ENCODE results near the gene TMEM242. TPM values are rescaled to one million over a fixed set of nuclear protein-coding genes. Genes with fewer than 3 reads are reported as not detected.

TMEM242 gene
- polyA plus RNA-seq, 1 donor from 2014 or later: 17.6 TPM

DNA sequence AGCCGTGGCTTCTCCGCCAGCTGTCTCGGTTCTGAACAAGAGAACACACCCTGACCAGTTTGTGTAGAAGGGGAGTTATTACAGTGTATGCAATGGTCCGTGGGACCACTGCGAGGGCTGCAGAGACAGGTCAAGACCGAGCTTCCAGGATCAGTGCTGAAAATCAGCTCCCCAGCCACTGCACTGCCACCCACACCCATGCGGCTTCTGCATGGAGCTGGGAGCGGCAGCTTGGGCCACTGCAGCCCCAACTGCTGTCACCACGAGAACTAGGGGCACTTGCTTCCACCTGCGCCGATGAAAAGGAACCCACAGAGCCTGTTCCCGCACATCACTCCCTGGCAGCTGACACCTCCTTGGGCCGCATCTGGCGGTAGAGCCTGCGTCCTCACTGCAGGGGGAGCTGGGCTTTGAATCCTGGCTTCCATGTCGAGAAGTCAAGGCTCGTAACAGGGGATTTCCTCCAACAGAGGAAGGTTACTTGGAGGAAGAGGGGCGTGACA is 56.2 kb downstream of the TMEM242 start:
- Histone ChIP-seq H3K27me3 (ENCODE audit: insufficient read depth, low read depth, low read length) (no peaks in the 10 kb centered on the region), H3K79me2 (replicated peaks; ENCODE audit: insufficient read depth, low read length) (no peaks in the 10 kb centered on the region), H3K27ac (ENCODE audit: low read length) (no peak overlapping the region), H4K20me1 (ENCODE audit: insufficient read depth) (no peaks in the 10 kb centered on the region), H3K9me3 (ENCODE audit: low read length) (no peaks in the 10 kb centered on the region), H3K4me2 (ENCODE audit: low read length) (no peak overlapping the region), H2AFZ (ENCODE audit: low read depth, low read length) (no peak overlapping the region), H3K4me3 (ENCODE audit: low read length) (no peak overlapping the region), H3K36me3 (ENCODE audit: insufficient read depth, low read length) (no peaks in the 10 kb centered on the region), H3K9ac (ENCODE audit: low read length) (no peak overlapping the region), H3F3A (ENCODE audit: insufficient read depth, low read length, poor library complexity, severe bottlenecking) (no peaks in the 10 kb centered on the region), H3K9me2 (ENCODE audit: insufficient read depth, low read length) (no peaks in the 10 kb centered on the region)
- TF ChIP-seq MXI1 (conservative IDR thresholded peaks at IDR 0.05; ENCODE audit: poor library complexity, severe bottlenecking) (no peak), POLR2AphosphoS5 (IDR thresholded peaks at IDR 0.05) (no peak), EP300 (conservative IDR thresholded peaks at IDR 0.05; ENCODE audit: poor library complexity, severe bottlenecking) (no peak), SMC3 (conservative IDR thresholded peaks at IDR 0.05; ENCODE audit: poor library complexity) (no peak), TAF1 (IDR thresholded peaks at IDR 0.05; ENCODE audit: low read depth) (no peak), RAD21 (conservative IDR thresholded peaks at IDR 0.05) (no peak), EZH2 (IDR thresholded peaks at IDR 0.05; ENCODE audit: borderline replicate concordance, insufficient read depth, low read length, poor library complexity, severe bottlenecking) (no peak)
- TF ChIP-seq, protein P1, sequence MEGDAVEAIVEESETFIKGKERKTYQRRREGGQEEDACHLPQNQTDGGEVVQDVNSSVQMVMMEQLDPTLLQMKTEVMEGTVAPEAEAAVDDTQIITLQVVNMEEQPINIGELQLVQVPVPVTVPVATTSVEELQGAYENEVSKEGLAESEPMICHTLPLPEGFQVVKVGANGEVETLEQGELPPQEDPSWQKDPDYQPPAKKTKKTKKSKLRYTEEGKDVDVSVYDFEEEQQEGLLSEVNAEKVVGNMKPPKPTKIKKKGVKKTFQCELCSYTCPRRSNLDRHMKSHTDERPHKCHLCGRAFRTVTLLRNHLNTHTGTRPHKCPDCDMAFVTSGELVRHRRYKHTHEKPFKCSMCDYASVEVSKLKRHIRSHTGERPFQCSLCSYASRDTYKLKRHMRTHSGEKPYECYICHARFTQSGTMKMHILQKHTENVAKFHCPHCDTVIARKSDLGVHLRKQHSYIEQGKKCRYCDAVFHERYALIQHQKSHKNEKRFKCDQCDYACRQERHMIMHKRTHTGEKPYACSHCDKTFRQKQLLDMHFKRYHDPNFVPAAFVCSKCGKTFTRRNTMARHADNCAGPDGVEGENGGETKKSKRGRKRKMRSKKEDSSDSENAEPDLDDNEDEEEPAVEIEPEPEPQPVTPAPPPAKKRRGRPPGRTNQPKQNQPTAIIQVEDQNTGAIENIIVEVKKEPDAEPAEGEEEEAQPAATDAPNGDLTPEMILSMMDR (IDR thresholded peaks at IDR 0.05; ENCODE audit: poor library complexity, severe bottlenecking): no peak
- TF ChIP-seq, protein P2, sequence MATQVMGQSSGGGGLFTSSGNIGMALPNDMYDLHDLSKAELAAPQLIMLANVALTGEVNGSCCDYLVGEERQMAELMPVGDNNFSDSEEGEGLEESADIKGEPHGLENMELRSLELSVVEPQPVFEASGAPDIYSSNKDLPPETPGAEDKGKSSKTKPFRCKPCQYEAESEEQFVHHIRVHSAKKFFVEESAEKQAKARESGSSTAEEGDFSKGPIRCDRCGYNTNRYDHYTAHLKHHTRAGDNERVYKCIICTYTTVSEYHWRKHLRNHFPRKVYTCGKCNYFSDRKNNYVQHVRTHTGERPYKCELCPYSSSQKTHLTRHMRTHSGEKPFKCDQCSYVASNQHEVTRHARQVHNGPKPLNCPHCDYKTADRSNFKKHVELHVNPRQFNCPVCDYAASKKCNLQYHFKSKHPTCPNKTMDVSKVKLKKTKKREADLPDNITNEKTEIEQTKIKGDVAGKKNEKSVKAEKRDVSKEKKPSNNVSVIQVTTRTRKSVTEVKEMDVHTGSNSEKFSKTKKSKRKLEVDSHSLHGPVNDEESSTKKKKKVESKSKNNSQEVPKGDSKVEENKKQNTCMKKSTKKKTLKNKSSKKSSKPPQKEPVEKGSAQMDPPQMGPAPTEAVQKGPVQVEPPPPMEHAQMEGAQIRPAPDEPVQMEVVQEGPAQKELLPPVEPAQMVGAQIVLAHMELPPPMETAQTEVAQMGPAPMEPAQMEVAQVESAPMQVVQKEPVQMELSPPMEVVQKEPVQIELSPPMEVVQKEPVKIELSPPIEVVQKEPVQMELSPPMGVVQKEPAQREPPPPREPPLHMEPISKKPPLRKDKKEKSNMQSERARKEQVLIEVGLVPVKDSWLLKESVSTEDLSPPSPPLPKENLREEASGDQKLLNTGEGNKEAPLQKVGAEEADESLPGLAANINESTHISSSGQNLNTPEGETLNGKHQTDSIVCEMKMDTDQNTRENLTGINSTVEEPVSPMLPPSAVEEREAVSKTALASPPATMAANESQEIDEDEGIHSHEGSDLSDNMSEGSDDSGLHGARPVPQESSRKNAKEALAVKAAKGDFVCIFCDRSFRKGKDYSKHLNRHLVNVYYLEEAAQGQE (IDR thresholded peaks at IDR 0.05; ENCODE audit: borderline replicate concordance): no peak

DNA sequence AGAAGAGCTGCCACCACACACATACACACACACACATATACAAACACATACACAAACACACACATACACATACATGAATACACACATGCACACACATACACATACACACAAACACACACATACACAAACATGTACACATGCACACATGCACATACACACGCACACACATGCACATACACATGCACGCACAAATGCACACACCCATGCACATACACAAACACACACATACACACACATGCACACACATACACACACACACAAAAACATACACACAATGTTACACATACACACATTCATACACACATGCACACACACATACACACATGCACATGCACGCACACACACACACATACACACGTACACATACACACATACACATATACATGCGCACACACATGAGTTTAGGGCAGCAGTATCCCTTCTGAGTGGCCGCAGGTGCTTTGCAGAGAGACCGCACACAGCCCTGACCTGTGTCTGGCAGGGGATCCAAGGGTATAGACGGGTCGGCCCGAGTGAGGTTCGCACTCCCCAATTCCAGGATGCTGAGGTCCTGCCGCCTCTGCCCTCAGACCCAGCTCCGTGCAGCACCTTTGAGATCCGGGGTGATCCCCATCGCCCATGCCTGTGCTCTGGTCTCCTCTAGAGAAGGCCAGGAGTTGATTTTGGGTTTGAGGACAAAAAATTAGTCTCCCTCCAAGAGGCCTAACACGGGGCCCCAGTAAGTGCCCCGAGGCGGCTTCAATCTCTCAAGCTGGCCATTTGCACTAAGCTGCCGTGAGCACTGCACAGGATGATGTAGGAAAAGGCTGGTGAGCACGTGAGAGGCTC is 56.8 kb downstream of the TMEM242 start:
- Histone ChIP-seq H3K79me2 (replicated peaks; ENCODE audit: insufficient read depth, low read length) (no peaks in the 10 kb centered on the region), H2AFZ (ENCODE audit: low read depth, low read length) (no peak overlapping the region), H3K4me3 (ENCODE audit: low read length) (no peak overlapping the region), H4K20me1 (ENCODE audit: insufficient read depth) (no peaks in the 10 kb centered on the region), H3F3A (ENCODE audit: insufficient read depth, low read length, poor library complexity, severe bottlenecking) (no peaks in the 10 kb centered on the region), H3K9me2 (ENCODE audit: insufficient read depth, low read length) (no peaks in the 10 kb centered on the region), H3K36me3 (ENCODE audit: insufficient read depth, low read length) (no peaks in the 10 kb centered on the region), H3K27me3 (ENCODE audit: insufficient read depth, low read depth, low read length) (no peaks in the 10 kb centered on the region), H3K9me3 (ENCODE audit: low read length) (no peaks in the 10 kb centered on the region), H3K27ac (ENCODE audit: low read length) (no peak overlapping the region), H3K9ac (ENCODE audit: low read length) (no peak overlapping the region), H3K4me2 (ENCODE audit: low read length) (no peak overlapping the region)
- TF ChIP-seq EZH2 (IDR thresholded peaks at IDR 0.05; ENCODE audit: borderline replicate concordance, insufficient read depth, low read length, poor library complexity, severe bottlenecking) (no peak), RAD21 (conservative IDR thresholded peaks at IDR 0.05) (no peak), EP300 (conservative IDR thresholded peaks at IDR 0.05; ENCODE audit: poor library complexity, severe bottlenecking) (no peak)
